Choroid plexus epithelial cell (primary cell): ENCODE data around the gene ZNF316.

Experiments used
- DNase-seq: peaks from one replicate; pipeline ENCODE4 v3.0.0-alpha.2; 2010; ENCODE audit warnings: low read depth
- H3K4me3 ChIP-seq: 2 replicates; pipeline ENCODE4 v1.5.1; 2011; ENCODE audit warnings: low read depth, mild to moderate bottlenecking, control low read depth, low read length, moderate library complexity
- CTCF ChIP-seq: conservative IDR thresholded peaks from 2 replicates; pipeline ENCODE4 v1.5.1; 2011; ENCODE audit warnings: low read depth, mild to moderate bottlenecking, control low read depth, inconsistent platforms, low read length, moderate library complexity

ZNF316 gene

DNA sequence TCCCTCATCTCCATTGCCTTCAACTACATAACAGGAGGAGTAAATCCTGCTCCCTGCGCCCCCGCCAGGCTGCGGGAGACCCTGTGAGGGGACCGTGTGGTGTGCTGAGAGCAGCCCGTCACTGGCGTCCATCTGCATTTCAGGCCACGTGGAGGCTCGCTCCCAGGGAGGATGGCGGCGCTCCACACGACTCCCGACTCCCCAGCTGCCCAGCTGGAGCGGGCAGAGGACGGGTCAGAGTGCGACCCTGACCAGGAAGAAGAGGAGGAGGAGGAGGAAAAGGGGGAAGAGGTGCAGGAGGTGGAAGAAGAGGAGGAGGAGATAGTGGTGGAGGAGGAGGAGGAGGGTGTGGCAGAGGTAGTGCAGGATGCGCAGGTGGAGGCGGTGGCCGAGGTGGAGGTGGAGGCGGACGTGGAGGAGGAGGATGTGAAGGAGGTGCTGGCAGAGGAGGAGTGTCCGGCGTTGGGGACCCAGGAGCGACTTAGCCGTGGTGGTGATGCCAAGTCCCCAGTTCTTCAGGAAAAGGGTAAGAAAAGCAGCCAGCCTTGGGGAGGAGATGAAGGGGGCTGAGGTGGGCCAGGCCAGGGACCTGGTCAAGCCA lies 5.2 kb downstream of the ZNF316 start:
- no peak overlapping the region for H3K4me3 ChIP-seq
- no peak for TF ChIP-seq CTCF
- DNase-seq = no peak

DNA sequence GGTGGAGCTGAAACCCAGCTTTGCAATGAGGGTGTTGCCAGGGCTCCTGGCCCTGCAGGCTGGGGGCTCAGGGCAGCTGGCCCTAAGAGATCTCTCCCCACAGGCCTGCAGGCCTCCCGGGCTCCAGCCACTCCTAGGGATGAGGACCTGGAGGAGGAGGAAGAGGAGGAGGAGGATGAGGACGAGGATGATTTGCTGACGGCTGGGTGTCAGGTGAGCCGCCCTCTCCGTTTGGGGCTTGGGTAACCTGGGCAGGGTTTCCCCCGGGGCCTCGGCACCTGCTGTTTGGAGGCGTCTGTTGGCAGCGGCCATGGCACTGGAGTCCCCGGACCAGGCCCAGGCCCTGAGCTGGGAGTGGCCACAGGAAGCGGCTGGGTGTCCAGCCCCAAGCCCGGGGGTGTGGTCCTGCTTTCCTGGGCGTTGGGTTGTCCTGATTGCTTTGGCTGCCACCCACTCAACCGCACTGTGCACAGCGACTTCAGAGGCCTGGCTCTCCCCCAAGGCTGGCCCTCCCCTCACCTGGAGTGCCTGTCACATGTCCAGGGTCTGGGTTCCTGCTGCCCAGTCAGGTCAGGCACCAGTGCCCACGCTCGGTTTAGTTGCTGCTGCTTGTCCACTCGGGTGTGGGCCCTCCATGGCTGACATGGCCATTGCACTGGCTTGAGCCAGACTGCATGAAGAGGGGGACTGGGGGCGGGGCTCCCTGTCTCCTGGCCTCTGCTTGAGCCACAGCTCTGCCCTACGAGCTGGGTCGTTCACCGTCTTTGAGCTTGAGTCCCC lies 5.9 kb downstream of the ZNF316 start:
- H3K4me3 ChIP-seq = no peak overlapping the region

GRCh38 chr7:6643915-6644625 lies 7.0 kb downstream of the ZNF316 start:
- no peak for TF ChIP-seq CTCF
- no peak for DNase-seq
- no peak overlapping the region for H3K4me3 ChIP-seq

More for the DNA sequence above, 5.9 kb downstream of the ZNF316 start:
- no peak for DNase-seq
- no peak for TF ChIP-seq CTCF

DNA sequence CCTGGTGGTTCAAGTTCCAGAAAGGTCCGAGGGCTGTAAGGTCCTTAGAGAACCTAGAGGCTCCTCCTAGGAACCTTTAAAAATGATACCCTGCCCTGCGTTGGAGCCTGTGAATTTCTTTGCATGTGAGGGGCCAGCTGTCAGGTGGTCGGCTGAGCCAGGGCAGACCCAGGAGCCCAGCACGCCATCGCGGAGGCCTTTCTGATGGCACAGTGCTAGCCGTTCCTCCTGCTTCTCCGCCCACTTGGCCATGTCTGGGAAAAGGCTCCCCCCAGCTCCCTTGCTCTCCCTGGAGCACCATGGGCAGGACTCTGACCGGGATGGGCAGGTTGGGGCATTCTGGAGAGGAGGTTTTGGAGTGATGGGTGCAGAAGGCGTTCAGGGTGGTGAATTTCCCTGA lies 7.6 kb downstream of the ZNF316 start:
- H3K4me3 ChIP-seq = no peak overlapping the region
- TF ChIP-seq CTCF = no peak

GRCh38 chr7:6646465-6646864 lies 9.3 kb downstream of the ZNF316 start:
- H3K4me3 ChIP-seq = no peak overlapping the region
- no peak for DNase-seq
- TF ChIP-seq CTCF = no peak

More for the DNA sequence above, 7.6 kb downstream of the ZNF316 start:
- DNase-seq = no peak

- H3K4me3 ChIP-seq = no peak overlapping the region
- TF ChIP-seq CTCF = no peak
Observed at GRCh38 chr7:6647080-6647479, 10.0 kb downstream of the ZNF316 start.

More at GRCh38 chr7:6647080-6647479, 10.0 kb downstream of the ZNF316 start:
- no peak for DNase-seq
